Measurements from ENCODE around the gene EXTL1.

The EXTL1 gene

GRCh38 chr1:26044414-26044813, 22.8 kb downstream of the EXTL1 start:
- TF ChIP-seq CTCF (conservative IDR thresholded peaks at IDR 0.05; ENCODE audit: low read length): no peak
- DNase-seq (ENCODE audit: low read depth): no peak

GRCh38 chr1:26044971-26045721, 23.6 kb downstream of the EXTL1 start:
- H3K4me3 ChIP-seq (ENCODE audit: low read length): no peak overlapping the region
- DNase-seq (ENCODE audit: low read depth): no peak
- TF ChIP-seq CTCF (conservative IDR thresholded peaks at IDR 0.05; ENCODE audit: low read length): no peak

More at GRCh38 chr1:26044414-26044813, 22.8 kb downstream of the EXTL1 start:
- no peak overlapping the region for H3K4me3 ChIP-seq (ENCODE audit: low read length)

- no peak for TF ChIP-seq CTCF (conservative IDR thresholded peaks at IDR 0.05; ENCODE audit: low read length)
- DNase-seq (ENCODE audit: low read depth): no peak
- no peak within 1 kb of the TSS for H3K4me3 ChIP-seq (ENCODE audit: low read length)
These were observed 24.2 kb downstream of the EXTL1 start, which contains the start of gene SLC30A2 for GRCh38 chr1:26045722-26046245. Gene SLC30A2 (minus strand): TSS chr1:26046118. CDS start chr1:26045896, 222 bp downstream.

GRCh38 chr1:26046246-26047095, 24.9 kb downstream of the EXTL1 start:
- TF ChIP-seq CTCF (conservative IDR thresholded peaks at IDR 0.05; ENCODE audit: low read length): no peak
- DNase-seq (ENCODE audit: low read depth): no peak
- H3K4me3 ChIP-seq (ENCODE audit: low read length): no peak overlapping the region

GRCh38 chr1:26047278-26047874, 25.8 kb downstream of the EXTL1 start:
- H3K4me3 ChIP-seq (ENCODE audit: low read length): no peak overlapping the region
- no peak for TF ChIP-seq CTCF (conservative IDR thresholded peaks at IDR 0.05; ENCODE audit: low read length)
- DNase-seq (ENCODE audit: low read depth): no peak

GRCh38 chr1:26049531-26050247, 28.1 kb downstream of the EXTL1 start:
- peak; percentile 7 for DNase-seq (ENCODE audit: low read depth)
- H3K4me3 ChIP-seq (ENCODE audit: low read length): no peak overlapping the region
- no peak for TF ChIP-seq CTCF (conservative IDR thresholded peaks at IDR 0.05; ENCODE audit: low read length)

Measured in AG10803 (cell line).